Loucy (cell line): Measurements from ENCODE around the gene TMEM179.

Experiments used
- H2AFZ ChIP-seq: fragments of 200-600 bp; sonication (generic); 2 replicates; pipeline ENCODE4 v1.6.0; 2016; ENCODE audit warnings: antibody characterized with exemption, mild to moderate bottlenecking, low read length, moderate library complexity
- H3F3A ChIP-seq: fragments of 200-600 bp; 2 replicates; pipeline ENCODE4 v1.6.0; 2016; ENCODE audit warnings: antibody characterized with exemption, low read depth, mild to moderate bottlenecking
- H3K27me3 ChIP-seq: fragments of 200-600 bp; sonication (generic); 2 replicates; pipeline ENCODE4 v1.6.1; 2014; ENCODE audit warnings: low read length, mild to moderate bottlenecking; ENCODE audit not compliant: insufficient read depth, poor library complexity, severe bottlenecking
- H3K36me3 ChIP-seq: fragments of 200-600 bp; sonication (generic); 2 replicates; pipeline ENCODE4 v1.6.1; 2016; ENCODE audit warnings: low read length; ENCODE audit not compliant: insufficient read depth
- H3K4me1 ChIP-seq: fragments of 200-600 bp; sonication (generic); 2 replicates; pipeline ENCODE4 v1.5.1; 2014; ENCODE audit warnings: low read length, mild to moderate bottlenecking; ENCODE audit not compliant: insufficient read depth, poor library complexity, severe bottlenecking
- H3K4me2 ChIP-seq: fragments of 200-600 bp; sonication (generic); 2 replicates; pipeline ENCODE4 v1.6.0; 2014; ENCODE audit warnings: antibody characterized with exemption, low read length, low read depth, mild to moderate bottlenecking; ENCODE audit not compliant: poor library complexity, severe bottlenecking
- H3K4me3 ChIP-seq: fragments of 200-600 bp; sonication (generic); 2 replicates; pipeline ENCODE4 v1.5.1; 2014; ENCODE audit warnings: low read length, mild to moderate bottlenecking, mixed read lengths; ENCODE audit not compliant: poor library complexity, severe bottlenecking
- H3K79me2 ChIP-seq: fragments of 200-600 bp; sonication (generic); 2 replicates; pipeline ENCODE4 v1.6.1; 2014; ENCODE audit warnings: low read length; ENCODE audit not compliant: insufficient read depth
- H3K9ac ChIP-seq: fragments of 200-600 bp; sonication (generic); 2 replicates; pipeline ENCODE4 v1.6.0; 2014; ENCODE audit warnings: mild to moderate bottlenecking, low read depth, low read length, moderate library complexity; ENCODE audit not compliant: poor library complexity, severe bottlenecking
- H3K9me2 ChIP-seq: fragments of 200-600 bp; sonication (generic); replicated peaks from 2 replicates; pipeline ENCODE4 v1.6.1; 2016; ENCODE audit warnings: low read depth, low read length, mixed read lengths
- H3K9me3 ChIP-seq: fragments of 200-600 bp; sonication (generic); 2 replicates; pipeline ENCODE4 v1.6.1; 2014; ENCODE audit warnings: mild to moderate bottlenecking, antibody characterized with exemption, low read length, low read depth; ENCODE audit not compliant: insufficient read depth
- H4K20me1 ChIP-seq: fragments of 200-600 bp; sonication (generic); 2 replicates; pipeline ENCODE4 v1.6.0; 2014; ENCODE audit warnings: antibody characterized with exemption, low read length, mild to moderate bottlenecking; ENCODE audit not compliant: insufficient read depth, poor library complexity, severe bottlenecking
- EZH2phosphoT487 ChIP-seq: fragments of 200-600 bp; IDR thresholded peaks from 2 replicates; pipeline ENCODE4 v1.6.1; 2018; ENCODE audit warnings: antibody characterized with exemption, mild to moderate bottlenecking, moderate library complexity, borderline replicate concordance
- TF ChIP-seq, protein P1 (sequence below): fragments of 200-600 bp; sonication (generic); conservative IDR thresholded peaks from 2 replicates; pipeline ENCODE4 v1.5.1; 2014; ENCODE audit warnings: mild to moderate bottlenecking, antibody characterized with exemption, low read length

TMEM179 gene

DNA sequence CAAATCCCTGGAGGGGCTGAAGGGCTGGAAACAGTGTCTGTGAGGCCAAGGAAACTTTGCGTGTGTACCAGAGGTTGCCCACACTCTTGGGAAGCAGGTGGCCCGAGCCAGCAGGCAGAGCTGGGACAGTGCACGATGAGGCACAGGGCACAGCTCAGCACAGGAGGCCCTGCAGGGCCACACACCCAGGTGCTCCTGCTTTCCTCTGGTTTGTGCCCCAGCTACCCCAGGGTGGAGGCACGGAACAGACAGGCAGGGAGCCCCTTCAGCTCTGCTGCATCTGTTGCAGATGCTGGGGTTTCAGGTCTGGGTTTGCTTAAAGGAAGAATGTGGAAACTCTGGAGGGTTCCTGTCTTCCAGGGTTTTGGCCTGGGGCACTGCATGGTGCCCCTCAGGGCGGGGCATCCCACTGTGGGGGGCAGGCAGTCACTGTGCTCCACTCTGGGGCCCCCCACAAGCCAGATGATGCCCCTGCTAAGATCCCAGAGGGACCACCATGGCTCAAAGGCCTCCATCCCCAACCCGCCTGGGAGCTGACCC is 8.6 kb downstream of the TMEM179 start:
- Histone ChIP-seq H3K9me2 (no peaks in the 10 kb centered on the region), H3F3A (no peaks in the 10 kb centered on the region), H3K9ac (no peak overlapping the region), H3K4me3 (no peak overlapping the region), H3K79me2 (no peaks in the 10 kb centered on the region), H2AFZ (no peak overlapping the region), H3K4me2 (no peak overlapping the region), H4K20me1 (no peaks in the 10 kb centered on the region), H3K36me3 (no peaks in the 10 kb centered on the region), H3K27me3 (no peaks in the 10 kb centered on the region), H3K9me3 (no peaks in the 10 kb centered on the region), H3K4me1 (no peaks in the 10 kb centered on the region)
- TF ChIP-seq EZH2phosphoT487, result no peak
- TF ChIP-seq, protein P1, sequence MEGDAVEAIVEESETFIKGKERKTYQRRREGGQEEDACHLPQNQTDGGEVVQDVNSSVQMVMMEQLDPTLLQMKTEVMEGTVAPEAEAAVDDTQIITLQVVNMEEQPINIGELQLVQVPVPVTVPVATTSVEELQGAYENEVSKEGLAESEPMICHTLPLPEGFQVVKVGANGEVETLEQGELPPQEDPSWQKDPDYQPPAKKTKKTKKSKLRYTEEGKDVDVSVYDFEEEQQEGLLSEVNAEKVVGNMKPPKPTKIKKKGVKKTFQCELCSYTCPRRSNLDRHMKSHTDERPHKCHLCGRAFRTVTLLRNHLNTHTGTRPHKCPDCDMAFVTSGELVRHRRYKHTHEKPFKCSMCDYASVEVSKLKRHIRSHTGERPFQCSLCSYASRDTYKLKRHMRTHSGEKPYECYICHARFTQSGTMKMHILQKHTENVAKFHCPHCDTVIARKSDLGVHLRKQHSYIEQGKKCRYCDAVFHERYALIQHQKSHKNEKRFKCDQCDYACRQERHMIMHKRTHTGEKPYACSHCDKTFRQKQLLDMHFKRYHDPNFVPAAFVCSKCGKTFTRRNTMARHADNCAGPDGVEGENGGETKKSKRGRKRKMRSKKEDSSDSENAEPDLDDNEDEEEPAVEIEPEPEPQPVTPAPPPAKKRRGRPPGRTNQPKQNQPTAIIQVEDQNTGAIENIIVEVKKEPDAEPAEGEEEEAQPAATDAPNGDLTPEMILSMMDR, result no peak

DNA sequence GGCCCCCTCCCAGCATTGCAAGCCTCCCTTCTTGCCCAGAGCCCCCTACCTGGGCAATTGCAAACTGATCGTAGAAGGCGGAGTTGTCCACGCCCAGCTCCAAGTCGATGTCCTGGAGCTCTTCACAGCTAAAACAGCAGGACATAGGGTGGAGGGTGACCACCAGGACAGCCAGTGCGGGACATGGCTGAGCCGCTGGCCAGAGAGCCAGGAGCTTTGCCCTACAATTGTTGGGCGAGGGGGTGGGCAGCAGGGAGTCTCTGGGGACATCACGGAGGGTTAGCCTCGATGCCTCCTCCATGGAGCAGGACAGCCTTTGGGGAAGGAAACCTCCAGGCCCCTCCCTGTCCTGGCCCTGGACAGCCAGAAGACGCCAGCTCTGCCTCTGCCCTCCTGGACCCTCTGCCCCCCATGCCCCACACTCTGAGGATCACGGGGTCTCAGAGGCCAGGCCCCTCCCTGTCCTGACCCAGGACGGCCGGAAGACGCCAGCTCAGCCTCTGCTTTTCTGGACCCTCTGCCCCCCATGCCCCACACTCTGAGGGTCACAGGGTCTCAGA is 9.4 kb downstream of the TMEM179 start:
- Histone ChIP-seq H4K20me1 (no peaks in the 10 kb centered on the region), H2AFZ (no peak overlapping the region), H3K9ac (no peak overlapping the region), H3F3A (no peaks in the 10 kb centered on the region), H3K27me3 (no peaks in the 10 kb centered on the region), H3K4me2 (no peak overlapping the region), H3K4me3 (no peak overlapping the region), H3K79me2 (no peaks in the 10 kb centered on the region), H3K4me1 (no peaks in the 10 kb centered on the region), H3K9me3 (no peaks in the 10 kb centered on the region), H3K36me3 (no peaks in the 10 kb centered on the region), H3K9me2 (no peaks in the 10 kb centered on the region)
- TF ChIP-seq, protein P1, result no peak
- no peak for TF ChIP-seq EZH2phosphoT487

DNA sequence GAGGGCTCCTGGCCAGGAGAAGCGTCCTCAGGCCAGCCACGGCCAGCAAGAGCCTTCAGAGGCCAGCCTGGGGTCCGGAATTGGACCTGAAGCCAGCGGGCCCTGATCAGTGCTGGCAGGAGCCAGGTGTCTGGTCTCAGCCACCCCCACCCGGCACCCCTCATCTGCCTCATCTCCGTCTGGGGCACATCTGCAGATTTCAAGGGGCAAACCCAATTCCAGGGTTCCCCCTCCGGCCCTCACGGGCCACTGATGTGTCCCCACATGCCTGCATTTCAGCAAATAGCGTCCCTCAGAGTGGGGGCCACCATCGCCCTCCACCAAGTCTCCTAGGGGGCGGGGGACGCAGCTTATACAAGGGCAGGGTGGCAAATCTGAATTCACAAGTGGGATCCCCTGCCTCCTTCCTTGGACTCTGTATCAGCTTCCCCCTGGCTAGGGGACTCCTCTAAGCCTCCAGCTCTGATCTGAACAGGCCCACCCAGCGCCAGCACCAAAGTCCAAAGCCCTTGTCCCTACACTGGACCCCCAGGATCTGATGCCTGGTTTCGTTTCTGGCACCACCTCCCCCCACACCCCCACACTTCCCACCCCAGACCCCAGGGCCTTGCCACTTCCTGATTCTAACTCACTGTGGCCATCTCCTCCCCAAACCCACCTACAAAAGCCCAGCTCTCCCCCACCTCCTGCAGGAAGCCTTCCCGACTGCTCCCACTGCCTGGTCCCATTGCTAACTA is 10.1 kb downstream of the TMEM179 start:
- Histone ChIP-seq H3K4me2 (no peak overlapping the region), H2AFZ (no peak overlapping the region), H3K79me2 (no peaks in the 10 kb centered on the region), H3K4me3 (no peak overlapping the region), H3K9me2 (no peaks in the 10 kb centered on the region), H3F3A (no peaks in the 10 kb centered on the region), H3K27me3 (no peaks in the 10 kb centered on the region), H3K36me3 (no peaks in the 10 kb centered on the region), H4K20me1 (no peaks in the 10 kb centered on the region), H3K9ac (no peak overlapping the region), H3K9me3 (no peaks in the 10 kb centered on the region), H3K4me1 (no peaks in the 10 kb centered on the region)
- TF ChIP-seq EZH2phosphoT487, result no peak
- TF ChIP-seq, protein P1, result no peak
